Sigmoid colon (tissue), 3 donors: ENCODE measurements around the gene CPA1.

Experiments used
- CTCF ChIP-seq, 4 experiments: fragments of 450-650 bp in 3 of 4; fragments of 200-600 bp in 1 of 4; IDR thresholded peaks; one replicate each; pipeline ENCODE4 v1.5.1; 2016 to 2019; ENCODE audit warnings: antibody characterized with exemption in 4 of 4, mild to moderate bottlenecking in 3 of 4, moderate library complexity in 2 of 4
- POLR2A ChIP-seq, 2 donors: fragments of 450-650 bp; IDR thresholded peaks; one replicate each; pipeline ENCODE4 v1.6.1; 2016; ENCODE audit warnings: antibody characterized with exemption in 2 of 2, mild to moderate bottlenecking in 2 of 2, moderate library complexity in 2 of 2

DNA sequence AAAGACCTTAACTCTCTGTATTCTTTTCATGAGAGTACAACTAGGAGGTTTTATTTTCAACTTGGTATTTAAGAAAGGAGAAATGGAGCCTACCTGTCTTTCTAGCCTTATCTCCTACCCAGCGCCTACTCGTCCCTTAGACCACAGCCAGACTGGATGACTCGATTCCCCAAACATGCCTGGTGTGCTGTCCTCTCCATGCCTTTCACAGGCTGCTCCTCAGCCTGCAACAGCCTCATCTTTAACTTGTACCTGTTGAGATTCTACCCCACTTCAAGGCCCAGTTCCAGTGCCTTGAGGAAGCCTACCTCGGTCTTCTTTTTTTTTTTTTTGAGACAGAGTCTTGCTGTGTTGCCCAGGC is 29.4 kb downstream of the CPA1 start:
- TF ChIP-seq POLR2A (IDR thresholded peaks at IDR 0.05) = no peak
- no peak for TF ChIP-seq CTCF (IDR thresholded peaks at IDR 0.05)
